GM12873 (cell line): Measurements from ENCODE around the gene NTNG1.

Experiments used
- TF ChIP-seq, protein P1 (sequence below): IDR thresholded peaks from 2 replicates; pipeline ENCODE4 v1.5.1; 2012; ENCODE audit warnings: low read depth, mild to moderate bottlenecking, moderate library complexity, low read length, control low read depth; ENCODE audit not compliant: insufficient read depth; ENCODE audit errors: missing control alignments

Gene NTNG1

DNA sequence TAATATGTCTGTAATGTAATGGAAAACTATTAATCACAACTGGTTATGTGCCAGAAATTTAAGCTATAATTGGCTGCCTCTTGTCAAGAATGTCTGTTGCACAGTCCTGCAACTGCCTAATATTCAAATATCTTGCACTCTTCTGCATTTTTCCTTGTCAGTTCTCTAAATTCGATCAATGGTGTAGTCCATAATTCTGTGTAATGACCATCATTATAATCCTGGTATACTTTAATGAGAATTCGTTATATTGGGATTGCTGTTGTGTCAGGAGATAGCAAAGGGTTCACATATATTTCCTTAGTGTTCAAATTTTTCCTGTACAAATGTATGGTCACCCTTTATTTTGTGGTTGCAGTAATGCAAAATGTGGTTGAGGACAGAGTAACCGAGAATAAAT, 4.8 kb downstream of the NTNG1 start:
- TF ChIP-seq, protein P1, sequence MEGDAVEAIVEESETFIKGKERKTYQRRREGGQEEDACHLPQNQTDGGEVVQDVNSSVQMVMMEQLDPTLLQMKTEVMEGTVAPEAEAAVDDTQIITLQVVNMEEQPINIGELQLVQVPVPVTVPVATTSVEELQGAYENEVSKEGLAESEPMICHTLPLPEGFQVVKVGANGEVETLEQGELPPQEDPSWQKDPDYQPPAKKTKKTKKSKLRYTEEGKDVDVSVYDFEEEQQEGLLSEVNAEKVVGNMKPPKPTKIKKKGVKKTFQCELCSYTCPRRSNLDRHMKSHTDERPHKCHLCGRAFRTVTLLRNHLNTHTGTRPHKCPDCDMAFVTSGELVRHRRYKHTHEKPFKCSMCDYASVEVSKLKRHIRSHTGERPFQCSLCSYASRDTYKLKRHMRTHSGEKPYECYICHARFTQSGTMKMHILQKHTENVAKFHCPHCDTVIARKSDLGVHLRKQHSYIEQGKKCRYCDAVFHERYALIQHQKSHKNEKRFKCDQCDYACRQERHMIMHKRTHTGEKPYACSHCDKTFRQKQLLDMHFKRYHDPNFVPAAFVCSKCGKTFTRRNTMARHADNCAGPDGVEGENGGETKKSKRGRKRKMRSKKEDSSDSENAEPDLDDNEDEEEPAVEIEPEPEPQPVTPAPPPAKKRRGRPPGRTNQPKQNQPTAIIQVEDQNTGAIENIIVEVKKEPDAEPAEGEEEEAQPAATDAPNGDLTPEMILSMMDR: no peak

DNA sequence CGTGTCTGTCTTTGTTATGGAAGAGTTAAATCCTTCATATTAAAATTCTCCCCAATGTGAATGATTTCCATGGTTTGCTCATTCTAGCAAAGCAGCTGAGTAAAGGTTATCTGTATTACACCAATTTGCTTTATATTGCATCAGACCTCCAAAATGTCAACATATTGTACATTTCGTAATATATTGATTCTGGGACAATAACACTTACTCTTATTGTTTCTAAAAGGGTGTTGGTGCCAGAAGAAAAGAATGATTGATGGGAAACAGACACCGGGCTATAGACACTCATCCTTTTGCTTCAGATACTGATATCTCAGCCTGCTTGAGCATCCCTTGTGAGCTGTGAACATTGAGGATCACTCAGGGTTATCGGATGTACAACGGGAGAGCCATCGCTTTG, 7.0 kb downstream of the NTNG1 start:
- TF ChIP-seq, protein P1: no peak

DNA sequence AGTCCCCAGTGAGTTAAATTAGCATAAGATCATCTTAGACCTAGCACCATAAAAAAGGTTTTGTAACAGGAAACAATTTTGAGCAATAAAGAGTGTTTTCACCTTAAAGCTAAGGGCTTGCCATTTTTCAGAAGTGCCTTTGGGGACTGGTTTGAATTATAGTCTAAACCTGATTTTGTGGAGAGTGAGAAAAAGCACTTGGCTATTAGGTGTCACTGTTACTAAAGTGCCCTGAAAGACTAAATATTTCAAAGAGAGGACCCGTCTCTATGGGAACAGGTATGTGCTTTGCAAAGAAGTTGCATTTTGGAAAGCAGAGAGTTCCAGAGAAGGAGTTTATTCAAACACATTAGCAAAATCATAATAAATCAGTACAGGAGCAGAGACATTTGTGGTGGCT, 9.1 kb downstream of the NTNG1 start:
- TF ChIP-seq, protein P1: no peak

DNA sequence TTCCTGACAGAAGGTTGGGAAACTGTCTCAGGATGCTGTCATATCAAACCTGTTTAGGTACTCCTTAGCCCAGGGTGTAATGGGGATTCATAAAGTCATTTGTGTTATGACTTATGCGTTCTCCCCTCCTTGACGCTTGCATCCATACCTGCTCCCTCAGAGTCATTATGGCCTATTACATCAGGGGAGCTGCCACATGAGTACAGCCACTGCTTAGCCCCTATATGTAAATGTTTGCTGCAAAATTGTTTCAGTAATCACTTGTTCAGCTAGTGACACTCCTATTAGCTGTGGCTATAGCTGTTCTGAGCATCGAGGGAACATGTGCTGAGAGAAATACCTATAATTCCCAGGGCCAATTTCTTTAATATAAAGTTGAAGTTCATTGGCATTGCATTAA, 10.5 kb downstream of the NTNG1 start:
- TF ChIP-seq, protein P1: no peak

DNA sequence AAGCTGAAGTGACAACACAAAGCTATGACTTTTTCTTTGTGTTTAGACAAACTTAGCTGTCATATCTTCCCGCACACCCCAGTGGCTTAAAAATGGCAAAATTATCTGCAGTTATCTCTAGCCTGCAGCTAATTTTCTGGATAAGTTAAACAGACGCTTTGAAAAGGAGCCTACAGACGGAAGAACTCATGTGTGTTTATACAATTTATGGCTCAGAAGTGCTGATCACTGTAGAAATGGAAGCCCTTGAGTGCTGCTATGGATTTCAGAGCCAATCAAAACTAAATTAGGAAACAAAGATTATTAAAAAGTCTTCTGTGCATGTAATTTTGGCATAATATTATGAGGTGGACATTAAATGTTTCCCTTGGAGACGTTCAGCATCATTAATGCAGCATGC, 11.6 kb downstream of the NTNG1 start:
- TF ChIP-seq, protein P1: no peak

DNA sequence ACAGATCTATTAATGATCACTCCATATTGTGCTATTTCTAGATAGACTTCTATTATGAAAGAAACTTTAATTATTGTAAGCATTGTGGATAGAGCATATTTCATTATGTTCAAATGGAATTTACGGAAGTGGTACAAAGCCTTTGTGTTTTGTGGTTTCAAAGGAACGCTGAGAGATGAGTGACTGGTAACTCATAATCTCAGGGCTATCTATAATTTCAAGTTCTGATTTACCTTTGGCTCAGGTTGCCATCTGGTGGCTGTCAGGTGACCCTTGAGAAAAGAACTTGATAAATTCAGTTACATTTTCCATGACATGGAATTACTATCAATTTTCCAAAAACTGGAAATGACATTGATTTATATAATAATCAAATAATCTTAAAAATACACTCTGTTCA, 12.2 kb downstream of the NTNG1 start:
- TF ChIP-seq, protein P1: peak; percentile 20

DNA sequence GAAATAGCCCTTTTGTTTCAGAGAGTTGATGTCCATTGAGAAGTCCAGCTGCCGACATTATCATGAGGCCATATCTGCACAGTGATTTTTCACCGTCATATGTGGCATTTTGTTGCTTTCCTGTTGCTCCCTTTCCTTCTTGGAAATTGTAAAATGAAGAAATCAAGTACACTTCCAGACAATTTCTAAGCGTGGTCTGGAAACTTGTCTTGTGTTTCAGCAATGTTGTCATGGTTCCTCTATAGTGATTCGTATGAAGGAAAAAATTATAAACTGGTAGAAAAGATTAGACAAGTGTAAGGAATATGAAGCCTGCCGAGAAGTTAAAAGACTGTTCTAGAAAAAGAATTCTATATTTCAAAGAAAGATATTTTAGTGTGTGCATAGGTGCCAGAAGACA, 17.7 kb downstream of the NTNG1 start:
- TF ChIP-seq, protein P1: no peak

DNA sequence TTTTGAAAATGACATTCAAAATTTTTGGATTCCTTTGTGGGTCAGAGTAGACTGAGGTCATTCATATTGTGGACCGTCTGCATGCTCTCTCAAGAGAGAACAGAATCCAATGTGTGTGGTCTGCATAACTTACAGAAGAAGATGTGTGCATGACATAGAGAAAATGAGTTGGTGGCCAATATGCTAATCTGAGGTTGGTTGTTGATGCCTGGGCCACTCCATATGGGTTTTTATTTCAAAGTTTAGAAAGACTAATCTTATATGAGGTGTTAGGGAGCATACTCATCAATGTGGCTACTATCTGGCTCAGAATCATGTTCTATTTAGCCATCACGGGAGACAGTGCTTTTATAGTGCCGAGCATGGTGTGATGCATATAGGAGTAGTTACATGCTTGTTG, 18.2 kb downstream of the NTNG1 start:
- TF ChIP-seq, protein P1: no peak
